ENCODE results near the gene EEF2K.
"Not testable (repeated sequence)": the region's sequence is repeated elsewhere in the genome, so short reads cannot be mapped to it uniquely, and the experiment has no call there.

The EEF2K gene

GRCh38 chr16:22296225-22297113 is 90.4 kb downstream of the EEF2K start:
- DNase-seq (ENCODE audit: low read depth) = no peak

GRCh38 chr16:22297114-22297870 is 91.2 kb downstream of the EEF2K start, which contains the start of gene POLR3E:
TSS of gene POLR3E (plus strand) at chr16:22297409. CDS start at chr16:22302969, 5,560 bp downstream.
- DNase-seq (ENCODE audit: low read depth) = peak; percentile 97

GRCh38 chr16:22297871-22298733 is 92.0 kb downstream of the EEF2K start:
- peak; percentile 92 for DNase-seq (ENCODE audit: low read depth)

- no peak for DNase-seq (ENCODE audit: low read depth)
Measured at GRCh38 chr16:22299036-22299435, 93.0 kb downstream of the EEF2K start.

GRCh38 chr16:22300427-22301071 is 94.5 kb downstream of the EEF2K start:
- peak; percentile 63 for DNase-seq (ENCODE audit: low read depth)

- DNase-seq (ENCODE audit: low read depth) = not testable (repeated sequence)
Measured at GRCh38 chr16:22301423-22301822, 95.3 kb downstream of the EEF2K start.

GRCh38 chr16:22302776-22303363 is 96.8 kb downstream of the EEF2K start:
- DNase-seq (ENCODE audit: low read depth) = no peak

- DNase-seq (ENCODE audit: low read depth) = no peak
Measured at GRCh38 chr16:22304411-22304810, 98.3 kb downstream of the EEF2K start.

- DNase-seq (ENCODE audit: low read depth) = no peak
Measured at GRCh38 chr16:22306788-22307187, 100.7 kb downstream of the EEF2K start.

GRCh38 chr16:22307838-22308237 is 101.8 kb downstream of the EEF2K start:
- no peak for DNase-seq (ENCODE audit: low read depth)

GRCh38 chr16:22308824-22309520 is 102.9 kb downstream of the EEF2K start:
- no peak for DNase-seq (ENCODE audit: low read depth)

GRCh38 chr16:22311520-22311919 is 105.4 kb downstream of the EEF2K start:
- no peak for DNase-seq (ENCODE audit: low read depth)

GRCh38 chr16:22312897-22313781 is 107.1 kb downstream of the EEF2K start:
- no peak for DNase-seq (ENCODE audit: low read depth)

GRCh38 chr16:22313876-22314470 is 107.9 kb downstream of the EEF2K start:
- DNase-seq (ENCODE audit: low read depth) = no peak

GRCh38 chr16:22314661-22315626 is 108.9 kb downstream of the EEF2K start:
- no peak for DNase-seq (ENCODE audit: low read depth)

- DNase-seq (ENCODE audit: low read depth) = no peak
Measured at GRCh38 chr16:22315979-22316378, 109.9 kb downstream of the EEF2K start.

- DNase-seq (ENCODE audit: low read depth) = no peak
Measured at GRCh38 chr16:22316411-22316811, 110.3 kb downstream of the EEF2K start.

GRCh38 chr16:22317001-22317530 is 111.0 kb downstream of the EEF2K start:
- no peak for DNase-seq (ENCODE audit: low read depth)
